ENCODE results near the gene COMMD7.

GRCh38 chr20:32792731-32793458, 49.6 kb upstream of the COMMD7 start:
- 0 out of 2 replicates have a peak, but pooled peaks have one; percentile 23 for TF ChIP-seq CTCF (conservative IDR thresholded peaks at IDR 0.05)
- TF ChIP-seq EZH2 (IDR thresholded peaks at IDR 0.05; ENCODE audit: low read depth) = no peak
